IPS-NIHi7 (cell line): ENCODE data around the gene ATG9B.
A peak's percentile ranks its signal among the peaks of the same experiment; 100 is the strongest.

Experiments
- DNase-seq: peaks from one replicate; pipeline ENCODE4 v3.0.0; 2012; ENCODE audit warnings: mixed read lengths; ENCODE audit errors: extremely low spot score

The ATG9B gene

GRCh38 chr7:150981644-150982043 lies 42.6 kb downstream of the ATG9B start:
- DNase-seq = no peak

GRCh38 chr7:150980663-150981062 lies 43.6 kb downstream of the ATG9B start:
- no peak for DNase-seq

GRCh38 chr7:150979713-150980390 lies 44.4 kb downstream of the ATG9B start:
- no peak for DNase-seq

GRCh38 chr7:150978126-150978789 lies 46.0 kb downstream of the ATG9B start, which contains the start of gene KCNH2:
KCNH2 (minus strand) TSS chr7:150978321; CDS start chr7:150977913, 408 bp downstream.
- DNase-seq = peak; percentile 90

- no peak for DNase-seq
These were observed 46.7 kb downstream of the ATG9B start for GRCh38 chr7:150977382-150978125.

GRCh38 chr7:150976529-150977381 lies 47.5 kb downstream of the ATG9B start:
- DNase-seq = no peak

GRCh38 chr7:150975536-150976319 lies 48.6 kb downstream of the ATG9B start:
- no peak for DNase-seq

- DNase-seq = no peak
These were observed 49.6 kb downstream of the ATG9B start for GRCh38 chr7:150974468-150975391.

GRCh38 chr7:150973571-150974451 lies 50.5 kb downstream of the ATG9B start:
- no peak for DNase-seq

- DNase-seq = no peak
These were observed 51.6 kb downstream of the ATG9B start for GRCh38 chr7:150972741-150973140.

GRCh38 chr7:150972023-150972468 lies 52.2 kb downstream of the ATG9B start:
- DNase-seq = no peak

GRCh38 chr7:150971242-150972022 lies 52.9 kb downstream of the ATG9B start:
- no peak for DNase-seq

GRCh38 chr7:150970424-150970823 lies 53.9 kb downstream of the ATG9B start:
- no peak for DNase-seq

- DNase-seq = no peak
These were observed 54.8 kb downstream of the ATG9B start for GRCh38 chr7:150969475-150969874.

- DNase-seq = no peak
These were observed 55.4 kb downstream of the ATG9B start for GRCh38 chr7:150968734-150969372.

- DNase-seq = no peak
These were observed 56.1 kb downstream of the ATG9B start for GRCh38 chr7:150968056-150968733.

GRCh38 chr7:150967349-150967748 lies 56.9 kb downstream of the ATG9B start:
- DNase-seq = no peak
